K562 (cell line): ENCODE results near the gene PIMREG.

Experiments
- MTA3 ChIP-seq: fragments of 450-650 bp; formaldehyde crosslinking; IDR thresholded peaks from 2 replicates; pipeline ENCODE4 v1.6.1; 2017; ENCODE audit warnings: mild to moderate bottlenecking, borderline replicate concordance
- TF ChIP-seq, protein P1 (sequence below): fragments of 450-650 bp; conservative IDR thresholded peaks from 2 replicates; pipeline ENCODE4 v1.6.1; 2016; ENCODE audit warnings: missing genetic modification characterization, low read depth, mild to moderate bottlenecking, missing compliant biosample characterization, moderate library complexity
- TF ChIP-seq, protein P2 (sequence below), 3 experiments: IDR thresholded peaks in 2 of 3; conservative IDR thresholded peaks in 1 of 3; 2 replicates each; pipeline ENCODE4 v1.5.1; 2011 to 2012; ENCODE audit warnings: low read length in 3 of 3, mild to moderate bottlenecking in 3 of 3, control low read depth in 2 of 3, improper control_type of control experiment in 1 of 3, inconsistent platforms in 1 of 3, low read depth in 1 of 3, mixed read lengths in 1 of 3, moderate library complexity in 1 of 3; ENCODE audit not compliant: insufficient read depth in 2 of 3
- TF ChIP-seq, protein P3 (sequence below): fragments of 250-450 bp; sonication (Bioruptor Pico); IDR thresholded peaks from 2 replicates; pipeline ENCODE4 v1.8.0; 2022; ENCODE audit warnings: moderate library complexity, mild to moderate bottlenecking, inconsistent platforms
- TF ChIP-seq, protein P4 (sequence below): sonication (generic); formaldehyde crosslinking; IDR thresholded peaks from 2 replicates; pipeline ENCODE4 v1.8.1; 2022; ENCODE audit warnings: missing genetic modification reagents

DNA sequence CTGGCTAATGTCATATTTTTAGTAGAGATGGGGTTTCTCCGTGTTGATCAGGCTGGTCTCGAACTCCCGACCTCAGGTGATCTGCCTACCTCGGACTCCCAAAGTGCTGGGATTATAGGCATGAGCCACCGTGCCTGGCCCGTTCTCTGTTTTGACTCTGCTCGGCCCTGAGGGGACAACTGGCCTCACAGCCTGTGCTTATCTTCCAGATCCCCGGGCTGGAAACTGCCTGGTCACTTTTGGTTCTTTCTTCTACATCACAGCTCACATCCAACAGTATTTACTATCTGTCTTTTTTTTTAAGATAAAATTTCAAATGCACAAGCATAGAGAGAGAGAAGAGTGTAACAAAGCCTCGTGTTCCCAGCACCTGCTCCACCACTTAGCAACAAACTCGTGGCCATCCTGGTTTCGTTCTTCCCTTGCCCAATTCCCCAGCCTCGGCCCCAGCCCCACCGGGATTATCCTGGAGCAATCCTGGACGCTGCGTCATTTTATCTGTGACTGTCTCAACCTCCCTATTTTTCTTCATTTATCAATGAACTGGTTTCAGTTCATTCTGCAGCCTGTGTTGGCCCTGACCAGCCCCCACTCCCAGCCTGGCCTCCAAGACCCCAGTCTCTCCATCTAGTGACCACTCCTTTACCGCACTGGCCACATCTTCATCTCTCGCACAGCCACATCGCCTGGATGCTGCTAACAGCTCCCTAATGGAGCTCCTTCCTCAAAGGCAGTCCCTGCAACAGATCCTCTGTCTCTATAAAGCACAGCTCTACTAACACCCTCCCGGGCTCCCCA, 21.1 kb downstream of the PIMREG start:
- TF ChIP-seq, protein P1, sequence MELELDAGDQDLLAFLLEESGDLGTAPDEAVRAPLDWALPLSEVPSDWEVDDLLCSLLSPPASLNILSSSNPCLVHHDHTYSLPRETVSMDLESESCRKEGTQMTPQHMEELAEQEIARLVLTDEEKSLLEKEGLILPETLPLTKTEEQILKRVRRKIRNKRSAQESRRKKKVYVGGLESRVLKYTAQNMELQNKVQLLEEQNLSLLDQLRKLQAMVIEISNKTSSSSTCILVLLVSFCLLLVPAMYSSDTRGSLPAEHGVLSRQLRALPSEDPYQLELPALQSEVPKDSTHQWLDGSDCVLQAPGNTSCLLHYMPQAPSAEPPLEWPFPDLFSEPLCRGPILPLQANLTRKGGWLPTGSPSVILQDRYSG (tag) = no peak
- TF ChIP-seq, protein P2, sequence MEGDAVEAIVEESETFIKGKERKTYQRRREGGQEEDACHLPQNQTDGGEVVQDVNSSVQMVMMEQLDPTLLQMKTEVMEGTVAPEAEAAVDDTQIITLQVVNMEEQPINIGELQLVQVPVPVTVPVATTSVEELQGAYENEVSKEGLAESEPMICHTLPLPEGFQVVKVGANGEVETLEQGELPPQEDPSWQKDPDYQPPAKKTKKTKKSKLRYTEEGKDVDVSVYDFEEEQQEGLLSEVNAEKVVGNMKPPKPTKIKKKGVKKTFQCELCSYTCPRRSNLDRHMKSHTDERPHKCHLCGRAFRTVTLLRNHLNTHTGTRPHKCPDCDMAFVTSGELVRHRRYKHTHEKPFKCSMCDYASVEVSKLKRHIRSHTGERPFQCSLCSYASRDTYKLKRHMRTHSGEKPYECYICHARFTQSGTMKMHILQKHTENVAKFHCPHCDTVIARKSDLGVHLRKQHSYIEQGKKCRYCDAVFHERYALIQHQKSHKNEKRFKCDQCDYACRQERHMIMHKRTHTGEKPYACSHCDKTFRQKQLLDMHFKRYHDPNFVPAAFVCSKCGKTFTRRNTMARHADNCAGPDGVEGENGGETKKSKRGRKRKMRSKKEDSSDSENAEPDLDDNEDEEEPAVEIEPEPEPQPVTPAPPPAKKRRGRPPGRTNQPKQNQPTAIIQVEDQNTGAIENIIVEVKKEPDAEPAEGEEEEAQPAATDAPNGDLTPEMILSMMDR (IDR thresholded peaks at IDR 0.05 in 2 of 3, conservative IDR thresholded peaks at IDR 0.05 in 1 of 3; ENCODE audit: insufficient read depth in 2 of 3, low read depth in 1 of 3, low read length in 3 of 3) = no peak
- TF ChIP-seq, protein P3, sequence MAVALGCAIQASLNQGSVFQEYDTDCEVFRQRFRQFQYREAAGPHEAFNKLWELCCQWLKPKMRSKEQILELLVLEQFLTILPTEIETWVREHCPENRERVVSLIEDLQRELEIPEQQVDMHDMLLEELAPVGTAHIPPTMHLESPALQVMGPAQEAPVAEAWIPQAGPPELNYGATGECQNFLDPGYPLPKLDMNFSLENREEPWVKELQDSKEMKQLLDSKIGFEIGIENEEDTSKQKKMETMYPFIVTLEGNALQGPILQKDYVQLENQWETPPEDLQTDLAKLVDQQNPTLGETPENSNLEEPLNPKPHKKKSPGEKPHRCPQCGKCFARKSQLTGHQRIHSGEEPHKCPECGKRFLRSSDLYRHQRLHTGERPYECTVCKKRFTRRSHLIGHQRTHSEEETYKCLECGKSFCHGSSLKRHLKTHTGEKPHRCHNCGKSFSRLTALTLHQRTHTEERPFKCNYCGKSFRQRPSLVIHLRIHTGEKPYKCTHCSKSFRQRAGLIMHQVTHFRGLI (CRISPR knock-in tag) = no peak
- TF ChIP-seq, protein P4, sequence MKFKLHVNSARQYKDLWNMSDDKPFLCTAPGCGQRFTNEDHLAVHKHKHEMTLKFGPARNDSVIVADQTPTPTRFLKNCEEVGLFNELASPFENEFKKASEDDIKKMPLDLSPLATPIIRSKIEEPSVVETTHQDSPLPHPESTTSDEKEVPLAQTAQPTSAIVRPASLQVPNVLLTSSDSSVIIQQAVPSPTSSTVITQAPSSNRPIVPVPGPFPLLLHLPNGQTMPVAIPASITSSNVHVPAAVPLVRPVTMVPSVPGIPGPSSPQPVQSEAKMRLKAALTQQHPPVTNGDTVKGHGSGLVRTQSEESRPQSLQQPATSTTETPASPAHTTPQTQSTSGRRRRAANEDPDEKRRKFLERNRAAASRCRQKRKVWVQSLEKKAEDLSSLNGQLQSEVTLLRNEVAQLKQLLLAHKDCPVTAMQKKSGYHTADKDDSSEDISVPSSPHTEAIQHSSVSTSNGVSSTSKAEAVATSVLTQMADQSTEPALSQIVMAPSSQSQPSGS (CRISPR knock-in tag) = no peak
- no peak for TF ChIP-seq MTA3
